GM06990 (cell line): ENCODE data around the gene ABCC9.

Source experiments
- DNase-seq: peaks from one replicate; pipeline ENCODE4 v3.0.0-alpha.2; 2011; ENCODE audit not compliant: insufficient read length; ENCODE audit errors: extremely low read depth
- H3K27me3 ChIP-seq: replicated peaks from 2 replicates; pipeline ENCODE4 v1.6.0; 2011; ENCODE audit warnings: low read length; ENCODE audit not compliant: control insufficient read depth, insufficient read depth
- H3K36me3 ChIP-seq: 2 replicates; pipeline ENCODE4 v1.5.1; 2011; ENCODE audit warnings: low read length; ENCODE audit not compliant: control insufficient read depth, insufficient read depth
- H3K4me3 ChIP-seq: replicated peaks from 2 replicates; pipeline ENCODE4 v1.5.1; 2011; ENCODE audit warnings: low read depth, mild to moderate bottlenecking, control low read depth, low read length
- CTCF ChIP-seq: IDR thresholded peaks from 2 replicates; pipeline ENCODE4 v1.5.1; 2011; ENCODE audit warnings: low read length, control low read depth, mild to moderate bottlenecking, inconsistent platforms; ENCODE audit not compliant: insufficient read depth, poor library complexity, severe bottlenecking

Gene ABCC9

GRCh38 chr12:21984375-21984774 is 43.1 kb upstream of the ABCC9 start:
- TF ChIP-seq CTCF: no peak
- Histone ChIP-seq H3K4me3 (no peak overlapping the region), H3K27me3 (no peaks in the 10 kb centered on the region; the same call in 1 of the 2 replicates), H3K36me3 (no peaks in the 10 kb centered on the region)
- no peak for DNase-seq

- no peak overlapping the region for H3K4me3 ChIP-seq
- no peaks in the 10 kb centered on the region; the same call in 1 of the 2 replicates for H3K27me3 ChIP-seq
- no peaks in the 10 kb centered on the region for H3K36me3 ChIP-seq
- no peak for TF ChIP-seq CTCF
- DNase-seq: no peak
Observed at GRCh38 chr12:21983095-21983494, 41.9 kb upstream of the ABCC9 start.

GRCh38 chr12:21980544-21980943 is 39.3 kb upstream of the ABCC9 start:
- TF ChIP-seq CTCF: no peak
- Histone ChIP-seq H3K27me3 (no peaks in the 10 kb centered on the region), H3K4me3 (no peak overlapping the region), H3K36me3 (no peaks in the 10 kb centered on the region)
- no peak for DNase-seq

- H3K27me3 ChIP-seq: no peaks in the 10 kb centered on the region
- no peak overlapping the region for H3K4me3 ChIP-seq
- no peaks in the 10 kb centered on the region for H3K36me3 ChIP-seq
- TF ChIP-seq CTCF: no peak
- DNase-seq: no peak
Observed at GRCh38 chr12:21975293-21975692, 34.1 kb upstream of the ABCC9 start.

- no peaks in the 10 kb centered on the region for H3K27me3 ChIP-seq
- no peak for DNase-seq
- no peak overlapping the region for H3K4me3 ChIP-seq
- no peaks in the 10 kb centered on the region for H3K36me3 ChIP-seq
- TF ChIP-seq CTCF: no peak
Observed at GRCh38 chr12:21973221-21973620, 32.0 kb upstream of the ABCC9 start.

- H3K36me3 ChIP-seq: no peaks in the 10 kb centered on the region
- no peak for DNase-seq
- H3K27me3 ChIP-seq: no peaks in the 10 kb centered on the region
- H3K4me3 ChIP-seq: no peak overlapping the region
- no peak for TF ChIP-seq CTCF
Observed at GRCh38 chr12:21972055-21972454, 30.8 kb upstream of the ABCC9 start.
